K562 (cell line): Measurements from ENCODE around the gene SAMD11. TPM values are rescaled to one million over a fixed set of nuclear protein-coding genes. Genes with fewer than 3 reads are reported as not detected.

Source experiments
- CCNT2 ChIP-seq: IDR thresholded peaks from 2 replicates; pipeline ENCODE4 v1.6.1; 2011; ENCODE audit warnings: borderline replicate concordance, low read depth, mild to moderate bottlenecking, moderate library complexity, mixed read lengths, low read length; ENCODE audit not compliant: insufficient read length; ENCODE audit errors: extremely low read depth
- CEBPB ChIP-seq: fragments of 450-650 bp; IDR thresholded peaks from 2 replicates; pipeline ENCODE4 v1.6.1; 2016; ENCODE audit warnings: missing genetic modification characterization, missing compliant biosample characterization
- CEBPG ChIP-seq, 3 experiments: fragments of 200-800 bp in 1 of 3; sonication (Bioruptor generic) in 1 of 3; sonication (generic) in 1 of 3; formaldehyde crosslinking in 1 of 3; IDR thresholded peaks in 2 of 3; conservative IDR thresholded peaks in 1 of 3; 2 replicates each; pipeline versions ENCODE4 v1.6.1 to v1.8.0; 2016 to 2022; ENCODE audit warnings: missing compliant biosample characterization in 2 of 3, missing genetic modification characterization in 2 of 3, mild to moderate bottlenecking in 1 of 3, missing genetic modification reagents in 1 of 3
- CHD1 ChIP-seq: fragments of 200-600 bp; sonication (generic); IDR thresholded peaks from one replicate; pipeline ENCODE4 v1.6.1; 2012; ENCODE audit warnings: mild to moderate bottlenecking, moderate library complexity, low read length, inconsistent platforms
- DACH1 ChIP-seq: fragments of 450-650 bp; IDR thresholded peaks from 2 replicates; pipeline ENCODE4 v1.6.1; 2018; ENCODE audit not compliant: partially characterized antibody
- E2F1 ChIP-seq: sonication (generic); formaldehyde crosslinking; IDR thresholded peaks from 2 replicates; pipeline ENCODE4 v1.8.1; 2023; ENCODE audit warnings: mild to moderate bottlenecking, missing genetic modification reagents, moderate library complexity
- E2F4 ChIP-seq: sonication (generic); formaldehyde crosslinking; IDR thresholded peaks from 2 replicates; pipeline ENCODE4 v1.8.0; 2022; ENCODE audit warnings: mild to moderate bottlenecking, low read depth, missing genetic modification reagents
- IFI16 ChIP-seq: fragments of 250-450 bp; sonication (Bioruptor Pico); IDR thresholded peaks from 2 replicates; pipeline ENCODE4 v2.1.2; 2022; ENCODE audit warnings: mild to moderate bottlenecking, inconsistent platforms
- MEIS2 ChIP-seq: fragments of 450-650 bp; IDR thresholded peaks from 2 replicates; pipeline ENCODE4 v1.6.1; 2014; ENCODE audit warnings: mild to moderate bottlenecking; ENCODE audit not compliant: partially characterized antibody
- MXD1 ChIP-seq: fragments of 250-450 bp; sonication (Bioruptor Pico); IDR thresholded peaks from 2 replicates; pipeline ENCODE4 v1.8.0; 2021; ENCODE audit warnings: borderline replicate concordance, mild to moderate bottlenecking, moderate library complexity; ENCODE audit not compliant: poor library complexity, severe bottlenecking
- NCOA4 ChIP-seq: fragments of 450-650 bp; IDR thresholded peaks from 2 replicates; pipeline ENCODE4 v1.6.1; 2018; ENCODE audit warnings: mild to moderate bottlenecking; ENCODE audit not compliant: partially characterized antibody
- POLR2A ChIP-seq: fragments of 450-650 bp; conservative IDR thresholded peaks from 2 replicates; pipeline ENCODE4 v1.6.1; 2016
- SMARCE1 ChIP-seq: fragments of 450-650 bp; IDR thresholded peaks from 2 replicates; pipeline ENCODE4 v1.7.1; 2016; ENCODE audit warnings: mild to moderate bottlenecking
- SMC3 ChIP-seq: conservative IDR thresholded peaks from 2 replicates; pipeline ENCODE4 v1.6.1; 2011; ENCODE audit warnings: low read depth, low read length, improper control_type of control experiment; ENCODE audit not compliant: insufficient read depth
- SNAPC5 ChIP-seq: fragments of 250-450 bp; sonication (Bioruptor Pico); IDR thresholded peaks from 2 replicates; pipeline ENCODE4 v1.8.0; 2021; ENCODE audit warnings: moderate library complexity, mild to moderate bottlenecking, inconsistent platforms
- THAP7 ChIP-seq: fragments of 250-450 bp; sonication (Bioruptor Pico); IDR thresholded peaks from 2 replicates; pipeline ENCODE4 v1.5.0; 2021
- ZBTB26 ChIP-seq: fragments of 450-650 bp; formaldehyde crosslinking; IDR thresholded peaks from 2 replicates; pipeline ENCODE4 v1.4.0; 2022; ENCODE audit warnings: missing genetic modification characterization
- ZC3H4 ChIP-seq: sonication (generic); formaldehyde crosslinking; IDR thresholded peaks from 2 replicates; pipeline ENCODE4 v1.9.0; 2021; ENCODE audit warnings: missing genetic modification reagents, borderline replicate concordance
- ZNF384 ChIP-seq: IDR thresholded peaks from 2 replicates; pipeline ENCODE4 v1.6.1; 2012; ENCODE audit warnings: low read depth, low read length, improper control_type of control experiment
- ZNF408 ChIP-seq: fragments of 250-450 bp; sonication (Bioruptor Pico); IDR thresholded peaks from 2 replicates; pipeline ENCODE4 v1.4.0; 2020; ENCODE audit warnings: low read depth, mild to moderate bottlenecking, moderate library complexity
- ZNF717 ChIP-seq: fragments of 250-450 bp; sonication (Bioruptor Pico); IDR thresholded peaks from 2 replicates; pipeline ENCODE4 v1.5.0; 2021
- ZNF764 ChIP-seq: fragments of 250-450 bp; sonication (Bioruptor Pico); IDR thresholded peaks from 2 replicates; pipeline ENCODE4 v1.4.0; 2020; ENCODE audit warnings: low read depth, mild to moderate bottlenecking, moderate library complexity
- polyA plus RNA-seq, 8 experiments: library from polyadenylated mRNA; depleted of rRNA in 4 of 8; stranded (reverse) in 5 of 8; unstranded in 3 of 8; fragments of >200 nt; fragmentation: Nextera tagmentation in 2 of 8; fragmentation: Illumina TruSeq in 1 of 8; extraction: Ambion mirVana in 2 of 8; extraction: Trizol in 1 of 8; gene quantifications; 2 replicates each; pipeline versions ENCODE4 v1.2.1 to v1.2.3, GENCODE V29; 2011 to 2014; ENCODE audit warnings: inconsistent platforms in 1 of 8, missing spikeins in 1 of 8
- total RNA-seq, 7 experiments: library from RNA; depleted of rRNA in 6 of 7; stranded (reverse); fragments of >200 nt in 6 of 7; fragmentation: Illumina TruSeq in 2 of 7; extraction: Trizol in 2 of 7; gene quantifications; 2 replicates each; pipeline versions ENCODE4 v1.2.1 to v1.2.3, GENCODE V29; 2011 to 2021; ENCODE audit warnings: low replicate concordance in 1 of 7

The SAMD11 gene
- total and polyA plus RNA-seq, 9 of the 15 experiments (the other 6 are each of a cell fraction or from before 2014, with no cell fraction given) = 0.07 to 0.82 (median 0.11) TPM; not detected in 2

GRCh38 chr1:960363-961131 lies 36.8 kb downstream of the SAMD11 start, which contains the start of gene KLHL17 (continued):
- TF ChIP-seq E2F4 (CRISPR knock-in tag) (no peak), E2F1 (no peak), ZNF764 (no peak), SMC3 (no peak), NCOA4 (no peak), MXD1 (CRISPR knock-in tag) (no peak), ZNF717 (no peak), CEBPB (no peak), SMARCE1 (no peak), CEBPG (CRISPR knock-in tag; IDR thresholded peaks at IDR 0.05) (no peak), CEBPG (tag; conservative IDR thresholded peaks at IDR 0.05 in 1 of 2, IDR thresholded peaks at IDR 0.05 in 1 of 2) (no peak), SNAPC5 (no peak), ZC3H4 (CRISPR knock-in tag) (no peak), MEIS2 (peak; percentile 17), IFI16 (no peak), CHD1 (no peak), CCNT2 (peak; percentile 55), POLR2A (no peak), ZNF408 (CRISPR knock-in tag) (no peak), DACH1 (no peak), ZNF384 (no peak), THAP7 (CRISPR knock-in tag) (no peak), ZBTB26 (CRISPR knock-in tag) (no peak)
